ENCODE results near the gene CADM1. TPM values are rescaled to one million over a fixed set of nuclear protein-coding genes. Genes with fewer than 3 reads are reported as not detected.

Gene CADM1
- total and polyA plus RNA-seq, 9 of the 15 experiments (the other 6 are each of a cell fraction or from before 2014, with no cell fraction given), result 0.42 TPM; not detected in 8

- TF ChIP-seq RREB1 (CRISPR knock-in tag; IDR thresholded peaks at IDR 0.05), result no peak
- no peak for TF ChIP-seq ZNF764 (CRISPR knock-in tag; IDR thresholded peaks at IDR 0.05; ENCODE audit: low read depth)
- TF ChIP-seq NUFIP1 (IDR thresholded peaks at IDR 0.05; ENCODE audit: partially characterized antibody), result no peak
Measured at GRCh38 chr11:115181538-115181937, 322.7 kb downstream of the CADM1 start (continued).

GRCh38 chr11:115180272-115180671 lies 323.9 kb downstream of the CADM1 start:
- in situ Hi-C loops (cut with MboI) (no loop called here), intact Hi-C loops (cut with micrococcal nuclease) (no loop called here)
- Histone ChIP-seq H3K4me3 (no peak overlapping the region), H3K9ac (ENCODE audit: insufficient read depth in 1 of 2, low read depth in 2 of 2, low read length in 2 of 2) (no peak overlapping the region), H3K4me2 (ENCODE audit: insufficient read depth, low read length) (no peak overlapping the region), H3K36me3 (ENCODE audit: control insufficient read depth, insufficient read depth, low read length) (no peaks in the 10 kb centered on the region), H4K20me1 (replicated peaks; ENCODE audit: control insufficient read depth, insufficient read depth, low read length) (0 out of 2 replicates have a peak, but pooled peaks cover 8% of the 10 kb centered on the region), H3K4me1 (replicated peaks in 1 of 2; ENCODE audit: control insufficient read depth in 2 of 2, insufficient read depth in 2 of 2, low read length in 2 of 2) (no peaks in the 10 kb centered on the region), H3K79me2 (ENCODE audit: control insufficient read depth, insufficient read depth, low read length) (no peaks in the 10 kb centered on the region), H3K27ac (ENCODE audit: extremely low read depth, low read depth, low read length) (no peak overlapping the region), H3K27me3 (ENCODE audit: control insufficient read depth in 2 of 2, insufficient read depth in 2 of 2, low read length in 2 of 2) (peaks cover 0 to 12% of the 10 kb centered on the region in 2 experiments; a peak in 2 of 5 replicates), H2AFZ (ENCODE audit: low read depth, low read length) (no peak overlapping the region), H3K9me1 (ENCODE audit: control insufficient read depth, insufficient read depth, low read length) (no peaks in the 10 kb centered on the region), H3K9me3 (replicated peaks; ENCODE audit: control insufficient read depth, insufficient read depth, low read depth, low read length) (no peaks in the 10 kb centered on the region)
- POLR2A ChIA-PET, result no interaction called here
- no TSS peak for BruUV-seq (replicated peaks)
- 0% methylated on average over 7 of the region's 7 CpGs for WGBS (ENCODE audit: insufficient coverage, low coverage, missing lambda C conversion rate)
- FAIRE-seq (no peak), ATAC-seq (no peak), DNase-seq (ENCODE audit: extremely low read depth in 1 of 4, low spot score in 3 of 4) (no peak)
- CTCF ChIA-PET (ENCODE audit: low intra/inter-chr PET ratio), result no interaction called here
- TF ChIP-seq ZNF740 (CRISPR knock-in tag; IDR thresholded peaks at IDR 0.05), result no peak
- TF ChIP-seq ZNF740 (tag; IDR thresholded peaks at IDR 0.05), result no peak
- no peak for TF ChIP-seq KLF16 (IDR thresholded peaks at IDR 0.05)
- TF ChIP-seq HDAC1 (IDR thresholded peaks at IDR 0.05), result no peak
- no peak for TF ChIP-seq CBFA2T3 (IDR thresholded peaks at IDR 0.05)

Data from K562 (cell line).